Daoy (cell line): Measurements from ENCODE around the gene GRIK2. TPM values are rescaled to one million over a fixed set of nuclear protein-coding genes. Genes with fewer than 3 reads are reported as not detected.

Experiments
- DNase-seq: peaks from one replicate; pipeline ENCODE4 v3.0.0-alpha.2; 2015; ENCODE audit warnings: low read depth
- total RNA-seq: library from RNA; depleted of rRNA; stranded (reverse); fragments of >200 nt; shearing (Covaris generic); gene quantifications from 2 replicates; pipeline ENCODE4 v1.2.3, GENCODE V29; 2014

GRIK2 gene
- total RNA-seq, 1 experiment from 2014 or later, result not detected

- no peak for DNase-seq
These were observed 144.3 kb downstream of the GRIK2 start for GRCh38 chr6:101537753-101538316.

- no peak for DNase-seq
These were observed 146.2 kb downstream of the GRIK2 start for GRCh38 chr6:101539510-101540245.

GRCh38 chr6:101541894-101542293 is 148.4 kb downstream of the GRIK2 start:
- DNase-seq, result no peak

DNA sequence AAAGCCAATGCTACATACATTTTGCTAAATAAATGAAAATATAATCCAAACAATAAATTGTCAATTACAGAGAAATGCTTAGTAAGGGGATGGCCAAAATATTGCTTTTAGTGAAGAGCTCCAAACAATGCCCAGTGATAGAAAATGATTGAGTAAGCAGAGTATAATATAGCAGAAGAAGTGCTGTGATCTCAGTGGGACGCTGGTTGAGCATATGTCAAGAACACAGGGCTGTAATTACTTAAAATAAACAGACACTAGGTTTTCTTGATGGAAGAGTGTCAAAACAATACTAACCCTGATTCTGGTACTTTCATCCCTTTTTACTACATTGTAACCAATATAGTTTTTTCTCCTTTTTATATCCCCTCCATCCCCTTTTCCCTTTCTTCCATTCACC is 150.3 kb downstream of the GRIK2 start:
- no peak for DNase-seq

- DNase-seq, result no peak
These were observed 150.8 kb downstream of the GRIK2 start for GRCh38 chr6:101544286-101544685.

GRCh38 chr6:101545191-101545590 is 151.7 kb downstream of the GRIK2 start:
- no peak for DNase-seq

GRCh38 chr6:101550451-101550850 is 156.9 kb downstream of the GRIK2 start:
- DNase-seq, result no peak

DNA sequence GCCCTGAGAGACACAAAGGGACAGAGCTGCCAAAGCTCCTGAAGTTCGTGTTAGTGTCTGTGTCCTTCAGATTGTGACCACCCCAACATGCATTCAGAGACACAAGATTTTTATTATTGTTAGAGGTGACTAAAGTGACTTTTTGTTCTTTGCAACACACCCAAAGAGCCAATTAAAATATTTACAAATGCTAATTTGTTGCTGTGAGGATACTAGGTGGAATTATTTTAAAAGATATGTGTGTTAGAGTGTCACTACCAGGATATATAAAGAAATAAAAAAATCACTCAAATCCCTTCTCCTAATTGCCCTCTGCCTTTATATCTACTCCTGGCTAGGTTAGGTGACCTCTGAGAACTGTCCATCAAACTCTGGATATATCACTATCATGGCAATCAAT is 160.7 kb downstream of the GRIK2 start:
- no peak for DNase-seq

GRCh38 chr6:101558712-101559111 is 165.2 kb downstream of the GRIK2 start:
- DNase-seq, result no peak

GRCh38 chr6:101572627-101573026 is 179.1 kb downstream of the GRIK2 start:
- DNase-seq, result no peak

GRCh38 chr6:101577091-101577490 is 183.6 kb downstream of the GRIK2 start:
- DNase-seq, result no peak

DNA sequence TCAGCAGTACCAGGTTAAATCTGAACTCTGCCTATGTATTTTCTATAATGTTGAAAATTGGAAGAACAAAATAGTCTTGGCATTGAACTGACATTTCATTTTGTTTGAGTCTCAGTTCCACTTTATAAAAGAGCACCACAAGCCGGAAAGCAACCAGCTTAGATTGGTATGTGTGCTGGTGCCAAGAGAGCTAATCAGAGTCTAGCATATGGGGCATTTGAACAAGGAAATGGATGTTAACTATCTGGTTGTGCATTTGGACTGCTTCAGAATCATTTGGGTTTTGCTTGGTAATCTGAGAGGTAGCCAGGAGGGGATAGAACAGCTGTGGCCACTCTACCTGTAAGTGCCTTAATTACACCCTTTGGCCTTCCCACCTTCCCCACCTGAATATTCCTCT is 184.8 kb downstream of the GRIK2 start:
- no peak for DNase-seq

DNA sequence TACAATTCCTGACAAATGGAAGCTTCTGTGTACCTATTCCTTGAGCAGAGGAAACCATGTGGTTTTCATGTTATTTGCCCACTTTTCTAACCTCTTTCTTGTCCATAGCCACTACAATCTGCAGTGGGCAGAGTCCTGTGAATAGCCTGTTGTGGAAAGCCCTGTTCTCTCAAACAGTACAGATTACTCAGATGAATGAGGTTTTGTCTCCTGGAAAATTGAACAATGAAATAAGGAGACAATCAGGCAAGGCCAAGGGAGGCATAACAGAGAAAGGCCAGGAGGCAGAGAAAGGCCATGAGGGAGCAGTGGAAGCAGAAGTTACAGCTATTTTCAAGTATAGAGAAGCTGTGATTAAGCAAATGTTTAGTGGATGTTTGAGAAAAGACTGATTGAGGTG is 189.3 kb downstream of the GRIK2 start:
- no peak for DNase-seq

DNA sequence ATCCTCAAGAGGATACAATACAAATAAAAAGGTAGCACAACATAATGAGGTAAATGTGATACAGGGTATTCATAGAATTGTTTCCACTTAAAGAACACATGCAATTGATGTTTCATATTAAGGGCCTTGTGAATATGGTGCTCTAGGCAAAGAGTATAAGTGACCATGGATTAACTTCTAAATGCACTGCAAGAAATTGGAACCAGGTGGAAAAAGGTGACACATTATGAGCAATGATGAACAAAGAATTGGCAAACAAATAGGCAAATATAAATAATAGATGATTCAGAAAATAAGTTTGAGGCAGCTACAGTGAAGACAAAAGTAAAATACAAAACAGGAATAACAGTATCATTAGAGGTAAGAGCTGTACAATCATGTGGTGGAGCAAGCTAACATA is 192.0 kb downstream of the GRIK2 start:
- DNase-seq, result no peak

- no peak for DNase-seq
These were observed 194.8 kb downstream of the GRIK2 start for GRCh38 chr6:101588343-101588742.

DNA sequence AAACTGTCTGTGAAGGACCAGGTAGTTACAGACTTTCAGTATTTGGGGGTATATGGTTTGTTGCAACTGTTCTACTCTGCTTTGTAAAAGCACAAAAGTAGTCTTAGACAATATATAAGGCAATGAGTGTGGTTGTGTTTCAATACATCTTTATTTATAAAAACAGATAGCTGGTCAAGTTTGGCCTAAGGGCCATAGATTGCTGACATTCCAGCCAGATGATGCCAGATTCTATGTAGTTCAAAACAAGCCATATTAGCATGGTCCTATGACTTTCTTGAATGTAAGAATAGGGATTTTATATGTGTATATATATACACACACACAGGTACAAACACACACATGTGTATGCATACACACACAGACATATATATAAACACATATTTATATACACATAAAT is 201.8 kb downstream of the GRIK2 start:
- no peak for DNase-seq

- DNase-seq, result peak; percentile 1
These were observed 204.2 kb downstream of the GRIK2 start for GRCh38 chr6:101597693-101598092.

DNA sequence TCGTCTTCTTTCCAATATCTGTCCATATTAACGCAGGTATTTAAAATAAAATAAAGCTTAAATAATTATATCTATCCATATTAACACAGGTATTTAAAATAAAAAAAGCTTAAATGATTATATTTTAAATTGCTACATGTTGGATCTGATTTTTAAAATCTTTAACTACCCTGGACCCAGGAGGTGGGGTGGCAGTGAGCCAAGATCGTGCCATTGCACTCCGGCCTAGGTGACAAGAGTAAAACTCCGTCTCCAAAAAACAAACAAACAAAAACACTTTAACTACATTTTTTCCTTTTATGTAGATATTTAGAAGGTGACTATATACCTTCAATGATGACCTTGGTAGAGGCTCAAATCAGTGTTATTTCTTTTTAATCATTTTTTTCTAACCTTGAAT is 211.9 kb downstream of the GRIK2 start:
- no peak for DNase-seq

DNA sequence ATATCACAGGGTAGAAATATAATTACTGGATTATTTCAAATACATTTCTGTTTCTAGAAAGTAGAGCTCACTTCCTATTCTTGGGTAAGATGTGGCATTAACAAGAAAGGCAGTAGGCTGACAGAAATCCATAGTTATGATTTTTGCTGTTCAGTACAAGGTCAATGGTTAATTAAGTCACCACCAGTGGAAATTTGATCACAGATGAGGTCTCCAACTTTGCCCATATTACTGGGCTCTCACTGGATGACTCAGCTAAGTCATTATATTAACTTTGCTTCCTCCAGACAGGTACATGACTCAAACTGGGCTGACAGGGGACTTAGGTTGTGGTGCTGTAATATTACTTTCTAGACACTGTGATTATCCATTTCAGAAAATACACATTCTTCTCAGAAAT is 212.4 kb downstream of the GRIK2 start:
- DNase-seq, result peak; percentile 1

GRCh38 chr6:101607111-101607690 is 213.7 kb downstream of the GRIK2 start:
- no peak for DNase-seq

- no peak for DNase-seq
These were observed 215.2 kb downstream of the GRIK2 start for GRCh38 chr6:101608703-101609102.

DNA sequence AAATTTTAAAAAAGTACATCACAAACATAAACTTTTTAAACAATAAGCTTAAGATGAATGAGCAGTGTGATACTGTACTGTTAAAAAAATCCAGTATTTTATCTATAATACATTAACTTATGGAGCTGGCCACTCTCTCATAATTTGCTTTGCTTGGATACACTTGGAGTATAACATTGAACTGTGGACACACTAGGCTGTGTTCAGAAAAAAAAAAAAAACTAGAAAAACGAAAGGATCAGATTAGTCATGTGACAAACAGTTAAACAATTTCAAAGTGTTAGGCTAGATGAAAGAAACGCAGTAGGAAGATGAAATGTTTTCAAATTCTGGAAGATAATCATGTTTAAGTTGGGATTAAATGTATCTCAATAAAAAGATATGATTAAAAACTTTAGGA is 220.0 kb downstream of the GRIK2 start:
- DNase-seq, result no peak

GRCh38 chr6:101614774-101615173 is 221.3 kb downstream of the GRIK2 start:
- DNase-seq, result no peak
